BJ (cell line): ENCODE data around the gene YOD1. TPM values are rescaled to one million over a fixed set of nuclear protein-coding genes. Genes with fewer than 3 reads are reported as not detected.

Experiments used
- CTCF ChIA-PET: fragments of 350-600 bp; formaldehyde crosslinking; extraction: SDS; loops from one replicate; lab custom pipeline; 2021; ENCODE audit warnings: antibody characterized with exemption, inconsistent platforms; lab: Yijun Ruan, JAX
- POLR2A ChIA-PET: fragments of 300-600 bp; sonication (Branson Sonifier 250); formaldehyde crosslinking; extraction: SDS; loops from one replicate; lab custom pipeline; 2021; ENCODE audit warnings: antibody characterized with exemption; lab: Charles Lee
- DNase-seq: peaks from one replicate; pipeline ENCODE4 v3.0.0-alpha.2; 2011; ENCODE audit warnings: low read depth
- H3K27me3 ChIP-seq: 2 replicates; pipeline ENCODE4 v1.6.0; 2011; ENCODE audit warnings: low read length; ENCODE audit not compliant: control insufficient read depth, insufficient read depth
- H3K36me3 ChIP-seq: 2 replicates; pipeline ENCODE4 v1.5.1; 2011; ENCODE audit warnings: low read length; ENCODE audit not compliant: control insufficient read depth, insufficient read depth
- H3K4me3 ChIP-seq: 2 replicates; pipeline ENCODE4 v1.5.1; 2011; ENCODE audit warnings: low read depth, mild to moderate bottlenecking, control low read depth, low read length
- CTCF ChIP-seq: IDR thresholded peaks from 2 replicates; pipeline ENCODE4 v1.5.1; 2011; ENCODE audit warnings: low read depth, mild to moderate bottlenecking, control low read depth, inconsistent platforms, low read length, moderate library complexity; ENCODE audit not compliant: insufficient read depth
- polyA plus RNA-seq: library from polyadenylated mRNA; depleted of rRNA; stranded (reverse); fragments of >200 nt; gene quantifications from 2 replicates; pipeline ENCODE4 v1.2.3, GENCODE V29; 2011

YOD1 gene
- polyA plus RNA-seq, 1 experiment = 1.2 TPM

- Histone ChIP-seq H3K4me3 (no peak overlapping the region), H3K36me3 (no peaks in the 10 kb centered on the region), H3K27me3 (no peaks in the 10 kb centered on the region)
- POLR2A ChIA-PET = interaction anchor here (1.1 kb wide), 1 partner anchor 47 kb away, joined by 3 read pairs; the partner anchor contains the start of gene PFKFB2
- CTCF ChIA-PET = interaction anchor here (0.9 to 5.5 kb wide), 14 partner anchors 8 to 94 kb away, joined by 3 to 38 read pairs (median 5); no protein-coding TSS in a partner anchor
- no peak for DNase-seq
- TF ChIP-seq CTCF = no peak
Measured at GRCh38 chr1:207006083-207006482, 44.9 kb downstream of the YOD1 start.

- Histone ChIP-seq H3K4me3 (no peak overlapping the region), H3K27me3 (no peaks in the 10 kb centered on the region), H3K36me3 (no peaks in the 10 kb centered on the region)
- POLR2A ChIA-PET = interaction anchor here (1.1 kb wide), 1 partner anchor 48 kb away, joined by 3 read pairs; the partner anchor contains the start of gene PFKFB2
- CTCF ChIA-PET = interaction anchor here (0.5 to 5.5 kb wide), 27 partner anchors 9 to 496 kb away, joined by 3 to 38 read pairs (median 4); no protein-coding TSS in a partner anchor
- no peak for DNase-seq
- TF ChIP-seq CTCF = peak; percentile 78
Measured at GRCh38 chr1:207004931-207005830, 45.8 kb downstream of the YOD1 start.

- no peak for TF ChIP-seq CTCF
- H3K27me3 ChIP-seq = no peaks in the 10 kb centered on the region
- CTCF ChIA-PET = interaction anchor here (1.0 to 5.5 kb wide), 6 partner anchors 11 to 268 kb away, joined by 3 to 38 read pairs (median 8); no protein-coding TSS in a partner anchor
- POLR2A ChIA-PET = no interaction called here
- H3K36me3 ChIP-seq = no peaks in the 10 kb centered on the region
- no peak for DNase-seq
- H3K4me3 ChIP-seq = no peak overlapping the region
Measured at GRCh38 chr1:207003210-207003609, 47.8 kb downstream of the YOD1 start.

- no peaks in the 10 kb centered on the region for H3K27me3 ChIP-seq
- ChIA-PET CTCF (interaction anchor here (1.5 to 5.5 kb wide), 3 partner anchors 10 to 268 kb away, joined by 6 to 38 read pairs (median 7); no protein-coding TSS in a partner anchor), POLR2A (no interaction called here)
- DNase-seq = no peak
- TF ChIP-seq CTCF = no peak
- H3K4me3 ChIP-seq = no peak overlapping the region
- H3K36me3 ChIP-seq = no peaks in the 10 kb centered on the region
Measured at GRCh38 chr1:207002724-207003146, 48.3 kb downstream of the YOD1 start.
